NK-92 (cell line): ENCODE measurements around the gene ACTL7A.
"Not testable (repeated sequence)": the region's sequence is repeated elsewhere in the genome, so short reads cannot be mapped to it uniquely, and the experiment has no call there.

ENCODE experiments used
- DNase-seq: peaks from one replicate; lab custom pipeline; 2025; ENCODE audit not compliant: unreplicated experiment; lab: John Stamatoyannopoulos, UW

The ACTL7A gene

DNA sequence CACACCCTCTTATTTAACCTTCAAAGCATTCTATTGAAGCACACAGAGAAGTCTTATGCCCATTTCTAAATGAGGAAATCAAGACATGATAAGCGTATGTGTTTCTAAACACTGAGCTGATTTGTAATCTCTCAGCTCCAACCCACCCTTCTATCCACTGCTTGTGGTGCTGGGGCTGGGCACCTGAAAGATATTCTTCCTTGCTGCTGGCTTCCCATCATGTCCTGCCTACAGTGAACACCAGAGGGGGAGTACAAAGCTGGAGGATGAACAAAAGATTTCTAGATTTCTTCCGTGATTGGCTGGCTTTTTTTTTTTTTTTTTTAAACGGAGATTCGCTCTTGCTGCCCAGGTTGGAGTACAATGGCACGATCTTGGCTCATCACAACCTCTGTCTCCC is 14.4 kb downstream of the ACTL7A start:
- no peak for DNase-seq

- DNase-seq: no peak
Observed at GRCh38 chr9:108877524-108877923, 15.5 kb downstream of the ACTL7A start.

DNA sequence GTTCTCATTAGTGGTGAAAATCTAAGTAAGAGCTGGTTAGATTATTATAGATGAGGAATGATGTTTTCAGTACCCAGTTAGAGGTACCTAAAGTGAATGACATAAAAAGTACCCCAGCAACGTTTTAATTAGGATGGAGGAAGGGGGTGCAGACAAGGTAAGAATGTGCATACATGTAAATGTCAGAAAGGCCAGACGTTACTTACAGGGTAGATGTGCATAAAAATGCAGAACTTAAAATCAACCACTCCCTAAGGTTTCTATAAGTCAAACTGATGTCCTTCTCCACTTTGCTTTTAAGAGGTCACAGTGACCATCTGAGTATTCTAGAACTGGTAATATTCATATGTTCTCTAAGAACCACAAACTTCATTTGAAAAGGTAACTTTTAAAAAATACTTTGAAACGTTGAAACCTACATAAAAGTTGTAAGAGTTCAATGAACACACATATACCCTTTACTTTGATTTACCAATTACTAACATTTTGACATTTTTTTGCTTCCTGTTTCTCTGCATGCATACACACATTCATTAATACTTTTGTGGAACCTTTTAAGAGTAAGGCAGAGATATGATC is 18.8 kb downstream of the ACTL7A start:
- no peak for DNase-seq

- no peak for DNase-seq
Observed at GRCh38 chr9:108882052-108882888, 20.2 kb downstream of the ACTL7A start.

DNA sequence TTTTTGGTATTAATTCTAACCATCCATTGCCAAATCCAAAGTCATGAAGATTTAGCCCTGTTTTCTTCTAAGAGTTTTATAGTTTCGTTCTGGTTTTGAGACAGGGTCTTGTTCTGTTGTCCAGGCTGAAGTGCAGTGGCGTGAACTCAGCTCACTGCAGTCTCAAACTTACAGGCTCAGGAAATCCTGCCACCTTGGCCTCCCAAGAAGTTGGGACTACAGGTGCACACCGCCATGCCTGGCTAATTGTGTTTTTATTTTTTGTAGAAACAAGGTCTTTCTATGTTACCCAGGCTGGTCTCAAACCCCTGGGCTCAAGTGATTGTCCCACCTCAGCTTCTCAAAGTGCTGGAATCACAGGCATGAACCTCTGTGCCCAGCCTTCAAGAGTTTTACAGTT is 21.0 kb downstream of the ACTL7A start:
- DNase-seq: no peak

DNA sequence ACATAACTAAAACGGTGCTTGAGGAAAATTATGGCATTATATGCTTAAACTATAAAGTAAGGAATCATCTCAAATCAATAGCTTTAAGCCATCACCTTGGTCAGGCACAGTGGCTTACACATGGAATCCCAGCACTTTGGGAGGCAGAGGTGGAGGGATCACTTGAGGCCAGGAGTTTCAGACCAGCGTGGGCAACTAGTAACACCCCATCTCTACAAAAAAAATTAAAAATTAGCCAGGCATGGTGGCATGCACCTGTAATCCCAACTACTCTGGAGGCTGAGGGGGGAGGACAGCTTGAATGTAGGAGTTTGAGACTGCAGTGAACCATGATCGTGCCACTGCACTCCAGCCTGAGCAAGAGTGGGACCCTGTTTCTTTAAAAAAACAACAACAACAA is 22.6 kb downstream of the ACTL7A start:
- no peak for DNase-seq

- DNase-seq: no peak
Observed at GRCh38 chr9:108885643-108886348, 23.7 kb downstream of the ACTL7A start.

DNA sequence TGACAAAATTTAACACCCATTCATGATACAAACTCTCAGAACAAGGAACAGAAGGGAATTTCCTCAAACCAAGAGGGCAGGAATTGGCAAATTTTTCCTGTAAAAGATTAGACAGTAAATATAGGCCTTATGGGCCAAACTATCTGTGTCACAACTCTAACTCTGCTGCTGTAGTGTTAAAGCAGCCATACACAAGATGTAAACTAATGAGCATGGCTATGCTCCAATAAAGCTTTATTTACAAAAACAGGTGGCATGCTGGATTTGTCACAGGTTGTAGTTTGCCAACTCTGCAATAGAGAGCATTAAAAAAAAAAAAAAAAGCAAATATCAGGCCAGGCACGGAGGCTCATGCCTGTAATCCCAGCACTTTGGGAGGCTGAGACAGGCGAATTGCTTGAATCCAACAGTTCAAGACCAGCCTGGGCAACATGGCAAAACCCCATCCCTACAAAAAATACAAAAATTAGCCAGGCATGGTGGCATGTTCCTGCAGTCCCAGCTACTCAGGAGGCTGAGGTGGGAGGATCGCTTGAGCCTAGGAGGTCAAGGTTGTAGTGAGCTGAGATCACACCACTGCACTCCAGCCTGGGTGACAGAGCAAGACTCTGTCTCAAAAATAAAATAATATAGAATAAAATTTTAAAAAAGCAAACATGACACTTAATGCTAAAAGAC is 24.7 kb downstream of the ACTL7A start:
- DNase-seq: not testable (repeated sequence)

GRCh38 chr9:108889649-108890067 is 27.6 kb downstream of the ACTL7A start:
- no peak for DNase-seq

DNA sequence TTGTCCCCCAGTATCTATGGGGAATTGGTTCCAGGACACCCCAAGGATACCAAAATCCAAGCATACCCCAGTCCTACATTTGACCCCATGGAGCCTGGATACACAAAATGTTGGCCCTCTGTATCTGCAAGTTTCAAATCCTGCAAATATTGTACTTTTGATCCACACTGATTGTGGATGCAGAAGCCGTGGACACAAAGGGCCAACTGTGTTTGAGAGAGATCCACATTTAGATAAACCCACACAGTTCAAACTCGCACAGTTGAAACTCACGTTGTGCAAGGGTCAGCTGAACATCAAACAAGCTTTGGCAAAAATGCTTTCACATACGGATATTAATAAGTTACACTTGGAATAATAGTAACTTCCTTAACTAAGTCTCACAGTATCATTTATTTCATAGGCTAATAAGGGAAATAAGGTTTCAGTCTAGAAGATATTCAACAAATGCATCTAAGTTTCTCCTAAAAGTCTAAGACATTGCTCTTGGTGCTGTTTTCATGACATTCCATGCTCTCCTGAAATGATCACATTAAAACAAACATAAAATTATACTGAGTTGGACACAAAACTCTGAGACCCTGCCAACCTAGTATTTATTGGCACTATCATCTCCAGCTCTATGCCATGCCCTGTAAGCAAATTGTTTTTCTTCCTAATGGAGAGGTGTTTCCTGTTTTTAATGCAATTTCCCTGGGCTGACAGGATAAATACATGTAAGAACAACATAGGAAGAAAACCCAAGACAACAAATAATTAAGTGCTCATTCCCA is 32.3 kb downstream of the ACTL7A start:
- DNase-seq: no peak

DNA sequence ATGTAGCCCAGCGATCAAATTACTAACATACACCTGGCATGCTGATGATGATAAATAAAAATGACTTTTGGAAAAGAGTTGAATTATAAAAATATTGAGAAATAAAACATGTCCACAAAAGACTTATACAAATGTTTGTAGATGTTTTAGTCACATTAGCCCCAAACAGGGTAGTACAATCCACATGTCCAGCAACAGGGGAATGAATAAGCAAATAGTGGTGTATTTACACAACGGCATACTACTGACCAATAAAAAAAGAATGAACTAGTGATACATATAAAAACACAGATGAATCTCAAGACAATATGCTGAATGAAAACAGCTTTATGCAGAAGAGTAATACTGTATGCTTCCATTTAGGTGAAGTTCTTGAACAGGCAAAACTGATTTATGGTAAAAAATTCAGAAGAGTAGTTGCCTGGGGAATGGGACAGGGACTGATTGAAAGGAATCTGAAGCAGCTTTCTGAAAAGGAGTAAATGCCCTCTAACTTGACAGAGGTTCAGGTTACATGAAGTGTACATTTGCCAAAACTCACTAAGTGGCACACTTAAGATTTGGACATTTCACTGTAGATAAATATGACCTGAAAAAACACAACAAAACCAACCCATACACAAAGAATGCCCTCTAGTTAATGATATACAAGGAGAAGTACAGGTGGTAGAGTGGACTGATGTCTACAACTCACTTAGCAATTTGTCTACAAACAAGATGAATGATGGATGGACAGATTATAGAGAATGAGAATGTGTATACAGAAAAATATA is 35.4 kb downstream of the ACTL7A start:
- no peak for DNase-seq

DNA sequence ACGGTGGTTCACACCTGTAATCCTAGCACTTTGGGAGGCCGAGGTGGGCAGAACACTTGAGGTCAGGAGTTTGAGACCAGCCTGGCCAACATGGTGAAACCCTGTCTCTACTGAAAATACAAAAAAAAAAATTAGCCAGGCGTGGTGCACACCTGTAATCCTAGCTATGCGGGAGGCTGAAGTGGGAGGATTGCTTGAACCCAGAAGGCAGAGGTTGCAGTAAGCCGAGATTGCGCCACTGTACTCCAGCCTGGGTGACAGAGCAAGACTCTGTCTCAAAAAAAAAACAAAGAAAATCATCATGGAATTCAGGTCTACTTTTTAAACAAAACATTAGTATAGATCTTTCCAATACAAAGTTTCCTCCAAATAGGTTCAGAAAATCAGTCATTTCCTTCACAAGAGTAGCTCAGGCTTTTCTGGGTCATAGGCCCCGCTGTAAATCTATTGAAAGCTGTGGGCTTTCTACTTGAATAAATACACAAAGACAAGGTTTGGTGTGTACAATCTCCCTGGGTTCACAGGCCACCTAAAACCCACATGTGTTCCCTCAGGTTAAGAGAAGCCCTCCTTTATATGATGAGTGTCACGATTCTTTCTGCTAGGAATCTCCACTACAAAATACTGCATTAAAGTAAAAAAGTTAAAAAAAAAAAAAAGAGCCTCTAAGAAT is 37.1 kb downstream of the ACTL7A start:
- not testable (repeated sequence) for DNase-seq

DNA sequence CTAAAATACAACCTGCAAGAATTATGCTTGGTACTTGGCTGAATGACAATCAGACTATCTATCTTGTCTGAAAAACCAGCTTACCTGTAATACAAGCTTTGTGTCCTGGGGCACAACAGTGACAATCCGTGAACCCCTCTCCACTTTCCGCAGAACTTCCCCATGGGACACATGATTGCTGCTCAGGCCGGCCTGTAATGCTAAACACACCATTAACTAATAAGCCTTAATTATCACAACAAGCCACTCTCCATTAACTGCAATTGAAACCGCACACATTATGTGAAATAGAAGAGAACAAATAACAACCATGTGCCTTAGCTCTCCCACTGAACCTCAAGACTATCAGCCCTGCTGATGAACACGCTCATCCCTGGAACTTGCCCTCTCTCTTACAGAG is 38.1 kb downstream of the ACTL7A start:
- DNase-seq: no peak

GRCh38 chr9:108903420-108904103 is 41.5 kb downstream of the ACTL7A start:
- no peak for DNase-seq

GRCh38 chr9:108904161-108904560 is 42.1 kb downstream of the ACTL7A start:
- DNase-seq: no peak

DNA sequence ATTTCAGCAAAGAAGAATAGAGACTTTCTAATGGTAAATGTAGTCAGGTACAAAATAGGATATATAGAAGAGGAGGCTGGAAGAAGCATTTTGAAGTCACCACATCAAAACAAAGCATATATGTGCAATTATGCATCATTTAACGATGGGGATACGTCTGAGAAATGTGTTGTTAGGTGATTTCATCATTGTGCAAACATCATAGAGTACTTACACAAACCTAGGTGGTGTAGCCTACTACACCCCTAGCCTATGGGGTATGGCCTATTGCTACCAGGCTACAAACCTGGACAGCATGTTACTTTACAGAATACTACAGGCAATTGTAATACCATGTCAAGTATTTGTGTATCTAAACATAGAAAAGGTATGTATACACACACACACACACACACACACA is 43.4 kb downstream of the ACTL7A start:
- no peak for DNase-seq

DNA sequence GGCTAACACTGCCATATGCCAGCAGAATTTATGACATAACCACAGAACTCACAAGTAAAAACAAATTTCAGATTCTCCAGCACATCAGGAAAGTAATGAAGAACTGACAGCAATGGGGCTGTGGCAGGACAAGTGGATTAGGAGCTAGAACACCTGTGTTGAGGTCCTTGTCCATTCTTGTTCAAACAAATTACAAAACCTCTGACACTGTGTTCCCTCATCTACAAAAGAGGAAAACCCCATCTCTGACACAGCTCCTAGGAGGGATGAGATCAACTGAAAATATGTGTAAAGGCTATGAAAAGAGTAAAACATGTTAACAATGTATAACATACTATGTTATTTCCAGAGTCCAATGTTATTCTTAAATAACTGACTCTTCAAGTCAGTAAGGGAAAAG is 48.3 kb downstream of the ACTL7A start:
- no peak for DNase-seq

GRCh38 chr9:108910914-108911313 is 48.8 kb downstream of the ACTL7A start:
- DNase-seq: no peak

DNA sequence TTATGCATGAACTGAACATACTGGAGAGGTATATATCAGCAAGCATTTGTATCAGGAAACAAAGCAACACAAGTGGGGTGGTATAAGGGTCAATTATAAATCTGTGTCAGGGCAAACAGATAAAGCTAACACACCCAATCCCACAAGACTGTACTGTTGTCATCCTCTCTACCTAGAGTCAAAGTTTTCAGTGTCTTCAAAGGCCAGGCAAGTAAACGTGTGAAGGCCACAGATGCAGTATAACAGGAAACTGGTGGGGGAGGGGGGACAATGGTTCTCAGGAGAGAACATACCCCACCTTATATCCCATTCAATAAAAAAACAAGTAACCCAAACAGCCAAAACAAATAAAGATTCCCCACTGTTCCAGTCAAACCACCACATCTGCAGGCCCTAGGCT is 49.8 kb downstream of the ACTL7A start:
- no peak for DNase-seq
